Measurements from ENCODE around the gene CFAP221.
"Not testable (repeated sequence)": the region's sequence is repeated elsewhere in the genome, so short reads cannot be mapped to it uniquely, and the experiment has no call there.

The CFAP221 gene

DNA sequence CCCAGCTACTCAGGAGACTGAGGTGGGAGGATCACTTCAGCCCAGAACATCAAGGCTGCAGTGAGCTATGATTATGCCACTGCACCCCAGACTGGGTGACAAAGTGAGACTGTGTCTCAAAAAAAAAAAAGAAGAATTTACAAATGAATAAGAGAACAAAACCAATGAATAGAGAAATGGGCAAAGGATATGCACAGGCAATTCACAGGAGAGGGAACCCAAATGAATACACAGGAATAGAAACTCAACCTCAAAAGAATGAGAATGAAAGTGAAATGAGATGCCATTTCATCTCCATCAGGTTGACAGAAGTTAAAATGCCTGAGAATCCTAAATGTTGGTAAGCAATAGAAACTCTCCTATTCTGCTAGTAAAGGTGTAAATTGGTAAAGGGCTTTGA is 40.2 kb downstream of the CFAP221 start:
- DNase-seq (ENCODE audit: low read depth in 3 of 3, low spot score in 1 of 3), result no peak

DNA sequence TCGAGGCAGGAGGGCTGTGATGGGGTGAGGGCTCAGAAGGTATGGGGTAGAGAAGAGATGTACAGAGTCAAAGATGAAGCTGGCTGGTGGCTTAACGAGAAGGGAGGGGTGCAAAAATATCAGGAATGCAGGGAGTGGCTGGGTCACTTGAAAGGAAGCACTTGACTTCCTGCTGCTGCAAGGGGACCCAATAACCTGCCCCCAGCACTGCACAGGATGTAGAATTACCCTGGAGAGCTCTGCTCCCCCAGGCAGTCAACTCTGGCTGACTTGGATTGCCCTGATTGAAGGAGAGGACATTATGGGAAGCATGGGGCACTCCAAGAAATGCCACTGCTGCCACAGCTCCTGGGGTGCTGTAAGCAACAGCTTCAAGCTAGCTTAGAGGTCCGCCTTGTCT is 41.8 kb downstream of the CFAP221 start:
- DNase-seq (ENCODE audit: low read depth in 3 of 3, low spot score in 1 of 3), result no peak

DNA sequence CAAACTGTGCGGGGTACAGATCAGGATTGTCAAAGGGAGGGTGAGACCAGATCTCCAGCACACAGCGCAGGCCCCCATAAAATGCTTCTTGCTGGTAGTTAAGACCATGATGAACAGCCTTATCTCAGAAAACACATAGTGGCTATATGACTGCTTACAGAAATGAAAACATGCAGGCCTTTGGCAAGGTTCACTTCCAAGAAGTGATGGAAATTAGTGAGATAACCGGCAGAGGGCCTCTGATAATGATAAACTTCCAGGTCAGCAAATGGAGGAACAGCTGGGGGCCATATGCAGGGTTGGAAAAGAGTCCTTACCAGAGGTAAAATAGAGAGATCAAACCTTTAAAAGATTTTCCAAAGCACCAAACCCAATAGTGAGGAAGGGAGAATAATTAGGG is 46.6 kb downstream of the CFAP221 start:
- DNase-seq (ENCODE audit: low read depth in 3 of 3, low spot score in 1 of 3), result no peak

DNA sequence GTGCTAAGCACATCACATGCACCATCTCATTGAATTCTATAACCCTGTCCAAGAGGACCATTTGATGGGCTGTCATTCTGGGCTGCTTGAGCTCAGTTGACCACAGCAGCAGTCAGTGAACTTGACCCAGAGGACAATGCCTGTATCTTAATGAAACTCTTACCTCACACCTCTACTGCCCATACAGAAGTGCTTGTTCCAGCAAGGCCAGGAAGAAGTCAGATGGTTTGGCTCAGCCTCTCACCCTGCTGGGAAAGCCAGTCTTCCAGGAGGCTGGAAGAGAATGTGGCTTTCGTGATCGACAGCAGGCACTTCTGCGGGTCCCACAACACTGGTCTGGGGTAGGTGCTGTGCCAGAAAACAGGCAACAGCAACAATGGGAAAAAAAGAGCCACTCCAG is 47.3 kb downstream of the CFAP221 start:
- DNase-seq (ENCODE audit: low read depth in 3 of 3, low spot score in 1 of 3), result no peak

DNA sequence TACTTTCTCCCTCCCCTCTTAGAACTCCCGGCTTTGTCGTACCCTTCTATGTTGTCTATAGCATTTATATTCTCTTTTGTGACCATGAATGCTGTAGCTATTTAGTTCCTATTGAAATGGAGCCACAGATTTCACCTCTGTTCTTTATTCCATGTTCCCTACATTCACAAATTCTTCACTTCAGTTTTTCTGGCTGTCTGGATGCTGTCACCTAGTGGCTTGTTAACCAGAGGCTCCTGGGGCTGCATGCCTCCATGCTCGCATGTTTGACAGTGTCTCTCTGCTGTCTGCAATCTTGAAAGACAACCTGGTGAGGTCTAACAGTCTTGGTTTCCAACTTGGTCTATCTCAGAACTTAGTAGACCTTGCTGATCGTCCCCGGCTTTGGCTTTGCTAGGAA is 48.2 kb downstream of the CFAP221 start:
- DNase-seq (ENCODE audit: low read depth in 3 of 3, low spot score in 1 of 3), result no peak

DNA sequence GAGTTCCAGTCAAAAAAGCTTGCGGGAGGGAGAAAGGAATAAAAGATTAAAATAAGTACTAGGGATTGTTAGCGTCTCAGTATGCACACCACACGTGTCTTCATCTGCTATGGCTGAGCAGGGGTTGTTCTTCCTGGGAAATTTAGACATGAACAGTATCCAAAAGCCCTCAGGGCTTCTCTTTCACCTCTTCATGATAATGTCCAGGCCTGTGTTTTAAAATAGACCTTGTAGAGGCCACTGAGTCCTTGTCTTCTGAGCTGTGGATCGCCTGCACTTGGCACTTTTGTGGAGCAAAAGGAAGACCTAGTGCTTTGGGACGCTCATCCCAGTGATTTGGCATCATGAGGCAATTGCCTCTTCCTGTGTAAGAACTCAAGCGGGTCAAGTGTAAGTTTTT is 52.4 kb downstream of the CFAP221 start:
- DNase-seq (ENCODE audit: low read depth in 3 of 3, low spot score in 1 of 3), result no peak

DNA sequence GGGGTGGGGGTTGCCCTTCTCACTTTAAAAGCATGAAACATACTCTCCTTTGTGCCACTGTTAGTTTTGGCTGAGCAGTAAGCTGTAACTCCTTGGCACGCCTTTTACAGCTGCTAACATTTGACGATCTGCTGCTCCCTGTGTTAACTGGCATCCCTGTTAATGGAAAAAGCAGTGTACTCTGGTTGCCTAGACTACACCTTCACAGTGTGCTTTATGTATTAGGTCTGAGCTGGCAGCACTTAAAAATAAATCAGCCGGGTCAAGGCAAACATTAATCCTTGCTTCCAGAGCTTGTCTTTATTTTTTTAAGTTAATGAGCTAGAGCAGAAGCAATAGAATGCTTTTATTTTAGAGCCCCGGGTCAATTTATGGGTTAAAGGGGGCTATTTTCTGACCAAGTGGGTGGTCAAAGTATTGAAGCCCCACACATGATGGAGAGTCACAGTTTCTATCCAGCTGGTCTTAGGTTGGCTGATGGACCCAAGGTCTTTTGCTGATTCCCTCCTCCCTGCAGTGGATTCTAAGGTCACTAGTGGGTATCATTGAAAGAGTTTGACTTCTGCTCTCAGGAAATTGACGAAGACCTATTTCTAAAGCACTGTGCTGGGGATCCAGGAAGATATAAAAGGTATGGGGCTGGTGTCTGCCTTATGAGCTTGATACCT is 54.5 kb downstream of the CFAP221 start:
- no peak for DNase-seq (ENCODE audit: low read depth in 3 of 3, low spot score in 1 of 3)

DNA sequence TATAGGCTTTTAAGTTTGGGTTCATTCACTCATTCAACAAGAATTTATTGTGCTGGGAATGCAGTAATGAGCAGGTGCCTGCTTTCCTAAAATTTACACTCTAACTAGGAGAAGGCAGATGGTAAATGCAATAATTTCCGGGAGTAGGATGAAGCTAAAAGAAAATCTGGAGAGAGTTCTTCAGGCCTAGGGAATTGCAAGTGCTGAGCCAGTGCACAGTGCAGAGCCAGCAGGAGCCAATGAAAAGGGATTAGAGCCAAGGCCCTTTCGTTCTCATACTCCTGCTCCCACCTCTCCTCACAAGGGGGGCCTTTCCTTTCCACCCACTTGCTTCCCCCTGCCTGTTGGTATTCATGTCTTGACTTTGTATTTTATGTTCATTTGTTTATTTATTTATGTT is 55.1 kb downstream of the CFAP221 start:
- DNase-seq (ENCODE audit: low read depth in 3 of 3, low spot score in 1 of 3), result no peak

DNA sequence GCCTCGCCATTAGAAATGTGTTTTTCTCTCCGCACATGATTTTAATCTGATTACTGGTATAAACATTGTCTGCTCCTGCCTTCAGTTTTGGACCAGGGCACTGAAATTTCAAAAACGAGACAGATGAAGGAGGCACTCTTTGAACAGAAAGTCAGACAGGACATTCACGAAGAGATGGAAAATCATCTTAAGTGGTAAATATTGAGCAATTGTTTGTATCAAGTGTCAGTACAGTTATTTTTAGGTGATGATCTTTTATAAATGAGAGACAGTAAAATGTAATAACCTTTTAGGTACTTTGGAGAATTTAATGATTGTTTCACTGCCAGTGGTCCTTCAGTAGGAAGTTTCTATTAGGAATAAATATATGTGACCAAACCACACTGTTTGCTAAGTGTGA is 60.8 kb downstream of the CFAP221 start:
- no peak for DNase-seq (ENCODE audit: low read depth in 3 of 3, low spot score in 1 of 3)

DNA sequence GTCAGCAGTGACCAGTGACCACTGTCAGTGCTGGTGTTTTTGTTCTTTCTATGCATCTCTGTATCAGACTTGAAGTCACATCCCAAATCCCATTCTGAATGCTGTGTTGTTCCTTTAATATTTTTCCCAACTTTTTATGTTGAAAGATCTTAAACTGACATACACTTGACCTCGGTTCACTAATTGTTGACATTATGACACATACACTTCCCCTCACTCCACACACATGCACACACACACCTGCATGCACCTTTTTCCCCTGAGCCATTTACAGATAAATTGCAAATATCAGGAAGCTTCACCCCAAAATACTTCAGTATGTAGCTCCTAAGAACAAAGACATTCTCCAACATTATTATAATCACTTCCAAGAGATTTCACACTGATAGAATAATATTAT is 62.4 kb downstream of the CFAP221 start:
- no peak for DNase-seq (ENCODE audit: low read depth in 3 of 3, low spot score in 1 of 3)

DNA sequence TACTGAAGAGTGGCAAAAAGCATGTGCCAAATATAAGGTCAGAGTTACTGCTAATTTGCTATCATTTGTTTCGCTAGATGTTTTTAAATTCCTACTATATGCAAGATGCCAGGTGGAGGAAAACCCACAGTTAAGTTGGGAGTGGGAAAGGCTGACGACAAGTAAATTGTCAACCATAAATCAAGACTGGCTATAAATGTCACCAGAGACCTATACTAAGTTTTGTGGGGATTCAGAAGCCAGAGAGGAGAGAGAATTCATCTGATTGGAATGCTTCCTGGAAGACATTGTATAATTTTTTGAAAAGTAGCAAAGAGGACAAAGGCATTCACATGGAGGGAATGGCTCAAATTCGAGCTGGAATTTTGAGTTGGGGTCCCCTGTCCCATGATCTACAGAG is 64.3 kb downstream of the CFAP221 start:
- DNase-seq (ENCODE audit: low read depth in 3 of 3, low spot score in 1 of 3), result no peak

DNA sequence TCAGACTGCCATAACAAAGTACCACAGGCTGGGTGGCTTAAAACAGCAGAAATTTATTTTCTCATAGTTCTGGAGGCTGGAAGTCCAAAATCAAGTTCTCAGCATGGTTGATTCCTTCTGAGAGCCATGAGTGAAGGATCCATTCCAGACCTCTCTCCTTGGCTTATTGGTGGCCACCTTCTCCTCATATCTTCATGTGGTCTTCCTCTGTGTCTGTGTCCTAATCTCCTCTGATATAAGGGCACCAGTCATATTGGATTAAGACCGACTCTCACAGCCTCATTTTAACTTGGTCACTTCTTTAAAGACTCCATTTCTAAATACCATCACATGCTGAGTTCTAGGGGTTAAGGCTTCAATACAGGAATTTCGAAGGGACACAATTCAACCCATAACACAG is 65.1 kb downstream of the CFAP221 start:
- DNase-seq (ENCODE audit: low read depth in 3 of 3, low spot score in 1 of 3), result no peak

DNA sequence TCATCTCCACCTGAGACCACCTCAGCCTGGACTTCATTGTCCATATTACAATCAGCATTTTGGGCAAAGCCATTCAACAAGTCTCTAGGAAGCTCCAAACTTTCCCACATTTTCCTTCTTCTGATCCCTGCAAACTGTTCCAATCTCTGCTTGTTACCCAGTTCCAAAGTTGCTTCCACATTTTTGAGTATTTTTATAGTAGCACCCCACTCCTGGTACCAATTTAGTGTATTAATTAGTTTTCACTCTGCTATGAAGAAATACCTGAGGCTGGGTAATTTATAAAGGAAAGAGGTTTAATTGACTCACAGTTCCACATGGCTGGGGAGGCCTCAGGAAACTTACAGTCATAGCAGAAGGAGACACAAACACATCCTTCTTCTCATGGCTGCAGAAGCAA is 69.9 kb downstream of the CFAP221 start:
- DNase-seq (ENCODE audit: low read depth in 3 of 3, low spot score in 1 of 3), result not testable (repeated sequence)

DNA sequence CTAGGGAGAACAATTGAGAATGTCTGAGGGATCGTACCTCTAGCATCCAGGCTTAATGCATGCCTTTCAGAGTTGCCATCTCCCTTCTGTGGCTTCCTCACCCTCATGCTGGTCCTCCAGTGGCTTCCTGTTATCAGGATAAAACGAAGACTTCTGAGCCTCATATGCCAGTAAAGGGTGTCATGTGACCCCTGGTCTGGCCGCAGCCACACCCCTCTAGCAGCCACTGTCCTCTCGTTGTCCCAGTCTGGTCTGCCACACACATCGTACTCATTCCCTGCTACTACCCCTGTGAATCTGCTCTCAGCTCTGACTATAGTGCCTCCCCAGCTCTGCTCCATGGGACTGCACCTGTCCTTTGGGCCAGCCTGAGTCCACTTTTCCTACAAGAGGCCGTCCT is 72.2 kb downstream of the CFAP221 start:
- DNase-seq (ENCODE audit: low read depth in 3 of 3, low spot score in 1 of 3), result no peak

DNA sequence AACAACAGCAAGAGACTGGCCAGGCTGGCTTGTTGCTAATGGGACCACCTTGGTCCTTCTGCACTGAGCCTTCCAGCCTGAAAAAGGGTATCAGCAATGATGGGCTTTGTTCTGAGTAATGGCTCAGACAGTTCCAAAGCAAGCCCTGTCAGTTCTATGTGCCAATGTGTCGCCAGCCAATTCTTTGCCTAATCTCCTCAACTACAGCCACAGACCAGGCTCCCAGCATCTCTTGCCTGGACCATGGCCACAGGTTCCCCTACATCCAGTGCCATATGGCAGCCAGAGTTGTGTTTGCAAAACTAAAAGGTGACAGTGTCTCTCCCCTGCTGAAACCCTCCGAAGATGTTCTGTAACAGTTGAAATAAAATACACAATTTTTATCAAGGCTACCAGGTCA is 73.2 kb downstream of the CFAP221 start:
- DNase-seq (ENCODE audit: low read depth in 3 of 3, low spot score in 1 of 3), result no peak

DNA sequence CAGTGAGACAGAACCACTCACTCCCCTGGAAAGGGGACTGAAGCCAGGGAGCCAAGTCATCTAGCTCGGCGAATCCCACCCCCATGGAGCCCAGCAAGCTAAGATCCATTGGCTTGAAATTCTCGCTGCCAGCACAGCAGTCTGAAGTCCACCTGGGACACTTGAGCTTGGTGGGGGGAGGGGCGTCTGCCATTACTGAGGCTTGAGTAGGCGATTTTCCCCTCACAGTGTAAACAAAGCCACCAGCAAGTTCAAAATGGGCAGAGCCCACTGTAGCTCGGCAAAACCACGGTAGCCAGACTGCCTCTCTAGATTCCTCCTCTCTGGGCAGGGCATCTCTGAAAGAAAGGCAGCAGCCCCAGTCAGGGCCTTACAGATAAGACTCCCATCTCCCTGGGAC is 74.5 kb downstream of the CFAP221 start:
- not testable (repeated sequence) for DNase-seq (ENCODE audit: low read depth in 3 of 3, low spot score in 1 of 3)

DNA sequence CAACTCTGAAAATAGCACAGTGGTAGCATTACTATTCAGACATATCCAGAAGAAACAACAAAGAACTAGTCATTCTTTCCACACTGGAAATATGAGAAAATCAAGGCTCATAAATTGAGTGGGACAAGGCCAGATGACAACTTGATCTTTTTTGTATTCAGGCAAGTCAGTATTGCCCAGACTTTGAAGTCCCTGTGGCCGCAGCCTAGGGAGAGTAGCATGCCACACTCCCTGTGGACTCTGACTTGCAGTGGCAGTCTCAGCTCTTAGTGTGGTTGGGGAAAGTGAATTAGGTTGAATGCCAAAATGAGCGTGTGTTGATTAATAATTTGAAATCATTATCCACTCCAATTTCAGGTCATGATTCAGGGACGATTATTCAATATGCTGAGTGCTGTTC is 81.0 kb downstream of the CFAP221 start:
- DNase-seq (ENCODE audit: low read depth in 3 of 3, low spot score in 1 of 3), result no peak

DNA sequence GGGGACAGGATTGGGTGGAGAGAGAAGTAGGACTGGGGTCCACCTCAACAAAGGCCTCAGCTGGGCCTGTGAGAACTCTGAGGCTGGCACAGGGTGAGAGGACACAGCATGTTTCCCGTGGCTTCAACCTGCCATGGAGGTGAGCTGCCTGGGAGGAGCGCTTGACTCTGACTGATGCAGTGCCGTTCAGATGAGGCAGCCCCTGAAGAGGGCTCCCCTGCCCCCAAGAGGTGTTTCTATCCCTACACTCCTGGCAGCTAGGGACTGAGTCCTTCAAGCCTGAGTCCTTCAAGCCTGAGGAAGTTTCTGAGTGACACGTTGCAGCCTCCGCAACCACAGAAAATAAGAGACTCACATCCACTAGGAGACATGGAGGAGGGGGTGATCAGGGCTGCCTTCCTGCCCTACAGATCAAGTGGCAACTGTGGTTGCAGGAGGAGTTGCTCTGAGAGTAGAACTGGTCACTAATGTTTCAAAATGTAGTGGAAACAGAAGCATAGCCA is 85.1 kb downstream of the CFAP221 start:
- DNase-seq (ENCODE audit: low read depth in 3 of 3, low spot score in 1 of 3), result no peak

DNA sequence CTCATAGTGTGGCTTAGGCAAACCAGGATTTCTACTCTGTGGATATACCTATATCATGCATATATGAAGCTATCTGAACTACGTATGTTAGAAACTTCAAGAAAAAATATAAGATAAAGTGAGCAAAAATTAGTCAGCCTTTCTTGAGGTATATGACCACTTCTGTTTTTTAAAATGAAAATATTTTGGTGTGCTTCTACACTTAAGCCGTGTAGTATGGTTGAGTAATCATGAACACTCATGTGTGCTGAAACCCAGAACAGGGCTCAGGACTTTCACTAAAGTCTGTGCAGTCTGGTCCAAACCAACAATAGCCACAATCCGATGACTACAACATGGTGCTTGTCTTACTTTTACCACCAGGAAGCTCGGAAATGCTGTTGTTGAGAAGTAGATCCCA is 85.9 kb downstream of the CFAP221 start:
- no peak for DNase-seq (ENCODE audit: low read depth in 3 of 3, low spot score in 1 of 3)

DNA sequence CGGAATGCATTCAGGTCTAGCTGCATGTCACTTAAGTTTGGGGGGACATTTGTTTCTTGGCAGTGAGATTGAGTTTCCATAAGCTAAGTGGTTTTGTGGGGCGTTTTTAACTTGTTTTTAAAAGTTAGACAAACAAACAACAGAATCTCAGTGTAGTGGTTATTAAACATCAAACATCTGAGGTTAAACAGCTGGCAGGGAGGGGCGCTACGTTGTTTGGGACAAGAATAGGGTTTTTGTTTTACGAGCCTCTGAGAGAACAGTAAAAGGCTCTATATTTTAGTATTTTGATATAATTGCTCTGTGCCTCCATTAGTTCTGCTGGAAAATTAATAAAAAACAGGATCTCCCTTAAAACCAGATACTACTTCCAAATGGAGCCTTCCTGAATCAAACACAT is 93.1 kb downstream of the CFAP221 start:
- no peak for DNase-seq (ENCODE audit: low read depth in 3 of 3, low spot score in 1 of 3)

DNA sequence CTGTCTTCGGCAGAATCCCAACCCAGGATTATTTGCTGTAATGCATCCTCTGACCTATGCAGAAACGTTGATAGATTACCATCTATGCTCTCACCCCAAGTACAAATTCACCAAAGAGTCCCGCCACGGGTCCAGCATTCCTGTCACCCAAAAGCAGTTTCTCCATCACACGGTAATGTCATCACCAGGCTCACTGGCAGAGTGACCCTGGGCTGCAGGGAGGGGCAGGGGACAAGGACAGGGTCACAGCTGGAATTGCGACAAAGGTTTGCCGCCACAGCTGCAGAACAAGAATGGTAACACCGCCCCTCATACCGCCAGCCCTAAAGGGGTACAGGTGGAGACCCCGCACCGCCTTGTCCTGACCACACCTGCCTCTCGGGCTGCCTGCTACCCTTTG is 94.0 kb downstream of the CFAP221 start:
- no peak for DNase-seq (ENCODE audit: low read depth in 3 of 3, low spot score in 1 of 3)

DNA sequence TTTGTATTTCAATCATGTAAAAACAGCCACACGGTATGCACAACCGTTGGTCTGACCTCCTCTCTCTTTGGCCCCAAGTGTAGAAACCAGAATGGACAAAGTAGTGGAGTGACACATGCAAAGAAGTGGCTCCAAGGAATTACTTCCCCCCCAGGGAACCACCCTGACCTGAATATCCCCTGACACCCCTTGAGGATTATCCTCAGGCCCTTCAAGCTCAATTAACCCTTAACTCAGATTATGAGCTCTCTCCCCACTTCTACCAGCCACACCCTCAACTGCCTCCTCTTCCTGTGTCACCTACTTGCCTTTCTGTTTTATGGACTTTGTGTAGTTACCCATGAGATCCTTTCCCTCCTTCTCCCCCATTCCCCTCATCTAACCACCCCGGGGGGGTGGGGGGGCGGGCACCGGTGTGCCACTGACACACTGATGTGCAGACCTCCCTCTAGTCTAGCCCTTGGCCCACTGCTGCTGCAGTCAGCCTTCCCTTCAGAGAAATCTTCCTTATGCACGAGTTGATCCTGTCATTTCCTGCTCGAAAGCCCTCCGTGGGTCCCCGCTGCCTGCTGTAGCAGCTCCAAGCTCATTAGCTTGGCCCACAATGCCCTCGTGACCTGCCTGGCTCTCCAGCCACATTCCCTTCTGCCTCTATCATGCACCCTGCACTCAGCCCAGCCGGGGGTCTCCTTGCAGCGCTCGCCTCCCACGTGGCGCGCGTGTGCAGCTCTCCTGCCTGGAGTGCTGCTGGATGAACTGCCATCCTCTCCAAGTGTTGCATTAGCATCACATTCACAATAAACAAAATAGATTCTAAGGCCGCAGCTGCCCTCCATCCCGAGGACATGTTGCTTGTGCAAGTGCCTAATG is 94.7 kb downstream of the CFAP221 start:
- no peak for DNase-seq (ENCODE audit: low read depth in 3 of 3, low spot score in 1 of 3)

Data from stimulated activated CD4-positive, alpha-beta T cell treated with anti-CD3 and anti-CD28 coated beads, TNF-alpha, amount 100 ng/mL, for 1 hour (primary cell).